ENCODE data around the gene OBSCN. TPM values are rescaled to one million over a fixed set of nuclear protein-coding genes. Genes with fewer than 3 reads are reported as not detected.

Gene OBSCN
- total and polyA plus RNA-seq, 2 of the 13 experiments (the other 11 are each of a cell fraction or from before 2014, with no cell fraction given), result 0.20 TPM

GRCh38 chr1:228423404-228424053 lies 215.7 kb downstream of the OBSCN start (continued):
- TF ChIP-seq DMTF1 (CRISPR knock-in tag; IDR thresholded peaks at IDR 0.05) (no peak), PLSCR1 (CRISPR knock-in tag; IDR thresholded peaks at IDR 0.05; ENCODE audit: borderline replicate concordance) (no peak), ZNF121 (CRISPR knock-in tag; IDR thresholded peaks at IDR 0.05) (no peak), JUNB (CRISPR knock-in tag; IDR thresholded peaks at IDR 0.05; ENCODE audit: borderline replicate concordance) (no peak), NFYC (CRISPR knock-in tag; IDR thresholded peaks at IDR 0.05) (no peak), ZBTB34 (CRISPR knock-in tag; IDR thresholded peaks at IDR 0.05) (no peak), EED (CRISPR knock-in tag; IDR thresholded peaks at IDR 0.05) (no peak), ZBTB7B (CRISPR knock-in tag; IDR thresholded peaks at IDR 0.05) (no peak), MXD3 (CRISPR knock-in tag; IDR thresholded peaks at IDR 0.05) (no peak), NCOR1 (IDR thresholded peaks at IDR 0.05; ENCODE audit: borderline replicate concordance, low read length) (peak; percentile 59; the same call in 1 of the 2 replicates), ONECUT2 (CRISPR knock-in tag; IDR thresholded peaks at IDR 0.05) (peak; percentile 89), FOXK1 (CRISPR knock-in tag; IDR thresholded peaks at IDR 0.05; ENCODE audit: borderline replicate concordance, low read depth) (no peak), ZNF720 (CRISPR knock-in tag; IDR thresholded peaks at IDR 0.05) (no peak), ZNF558 (CRISPR knock-in tag; IDR thresholded peaks at IDR 0.05; ENCODE audit: borderline replicate concordance) (no peak), PRDM15 (CRISPR knock-in tag; IDR thresholded peaks at IDR 0.05) (no peak), ZNF83 (CRISPR knock-in tag; IDR thresholded peaks at IDR 0.05; ENCODE audit: borderline replicate concordance) (no peak), MYPOP (CRISPR knock-in tag; IDR thresholded peaks at IDR 0.05) (no peak), HNRNPUL1 (IDR thresholded peaks at IDR 0.05; ENCODE audit: low read depth, low read length) (no peak), BHLHE40 (IDR thresholded peaks at IDR 0.05; ENCODE audit: low read length) (peak; percentile 79), TCF7L2 (IDR thresholded peaks at IDR 0.05; ENCODE audit: low read depth, low read length) (no peak)
